Spleen (tissue), 11 donors: Measurements from ENCODE around the gene APOBEC3A. TPM values are rescaled to one million over a fixed set of nuclear protein-coding genes. Genes with fewer than 3 reads are reported as not detected.

Experiments
- DNase-seq: peaks from one replicate; pipeline ENCODE4 v3.0.0-alpha.2; 2020
- H3K27ac ChIP-seq, 8 donors: fragments of 200-600 bp; sonication (generic) in 7 of 8; 1 replicate in 4 of 8; 2 replicates in 4 of 8; pipeline versions ENCODE4 v1.5.0 to v1.8.0; 2016 to 2021; ENCODE audit warnings: inconsistent platforms in 4 of 8, mild to moderate bottlenecking in 4 of 8, moderate library complexity in 1 of 8
- H3K27me3 ChIP-seq, 7 donors: fragments of 200-600 bp; sonication (generic) in 6 of 7; replicated peaks in 1 of 7; 1 replicate in 4 of 7; 2 replicates in 3 of 7; pipeline versions ENCODE4 v1.5.0 to v1.8.0; 2016 to 2021; ENCODE audit warnings: inconsistent platforms in 3 of 7, mild to moderate bottlenecking in 1 of 7
- H3K36me3 ChIP-seq, 6 donors: fragments of 200-600 bp; sonication (generic) in 5 of 6; 1 replicate in 4 of 6; 2 replicates in 2 of 6; pipeline versions ENCODE4 v1.5.0 to v1.8.0; 2016 to 2021; ENCODE audit warnings: inconsistent platforms in 2 of 6
- H3K4me1 ChIP-seq, 6 donors: fragments of 200-600 bp; sonication (generic) in 5 of 6; 1 replicate in 3 of 6; 2 replicates in 3 of 6; pipeline versions ENCODE4 v1.5.0 to v1.8.0; 2016 to 2021; ENCODE audit warnings: inconsistent platforms in 3 of 6
- H3K4me3 ChIP-seq, 8 donors: fragments of 200-600 bp; sonication (generic) in 7 of 8; 1 replicate in 4 of 8; 2 replicates in 4 of 8; pipeline versions ENCODE4 v1.5.0 to v1.8.0; 2016 to 2021; ENCODE audit warnings: inconsistent platforms in 4 of 8, mild to moderate bottlenecking in 4 of 8, moderate library complexity in 2 of 8
- H3K9me3 ChIP-seq, 8 donors: fragments of 200-600 bp; sonication (generic) in 7 of 8; 1 replicate in 4 of 8; 2 replicates in 4 of 8; pipeline versions ENCODE4 v1.5.0 to v1.8.0; 2016 to 2021; ENCODE audit warnings: inconsistent platforms in 4 of 8
- POLR2A ChIP-seq, 3 donors: fragments of 450-650 bp; IDR thresholded peaks; one replicate each; pipeline ENCODE4 v1.5.1; 2017; ENCODE audit warnings: antibody characterized with exemption in 3 of 3, mild to moderate bottlenecking in 1 of 3
- POLR2AphosphoS5 ChIP-seq, 3 donors: sonication (generic); formaldehyde crosslinking; IDR thresholded peaks; one replicate each; pipeline ENCODE4 v1.5.1; 2017; ENCODE audit warnings: antibody characterized with exemption in 3 of 3
- WGBS, 5 donors: extraction: QIAGEN DNeasy Blood & Tissue Kit in 3 of 5; methylation state at CpG; one replicate each; pipeline versions ENCODE4 v1.1.5 to v1.1.7; 2013 to 2018; 5-methylcytosine and 5-hydroxymethylcytosine counted together
- intact Hi-C: fragments of 100-400 bp; cut with DNase I; formaldehyde crosslinking; loops from one replicate; pipeline ENCODE4 v1.15.0; 2023; ENCODE audit warnings: low total_unique reads
- polyA plus RNA-seq, 3 donors: library from polyadenylated mRNA; stranded (reverse); fragments of 200-250 nt; gene quantifications; one replicate each; pipeline ENCODE4 v1.2.1, GENCODE V29; 2013
- total RNA-seq, 7 donors: library from RNA; depleted of rRNA in 3 of 7; stranded (reverse); fragments of >200 nt in 3 of 7; fragmentation: NEBNext Ultra II Directional in 4 of 7; extraction: Animal tissue kit (Norgen Biotek cat#: 25700) in 4 of 7; gene quantifications; one replicate each; pipeline versions ENCODE4 v1.1.0 to v1.2.1, GENCODE V29; 2016 to 2021
- TF ChIP-seq, protein P1 (sequence below), 11 experiments: fragments of 200-600 bp in 7 of 11; fragments of 450-650 bp in 4 of 11; sonication (generic) in 4 of 11; IDR thresholded peaks in 8 of 11; conservative IDR thresholded peaks in 3 of 11; 1 replicate in 7 of 11; 2 replicates in 4 of 11; pipeline versions ENCODE4 v1.4.0 to v1.8.0; 2016 to 2021; ENCODE audit warnings: antibody characterized with exemption in 11 of 11, inconsistent platforms in 4 of 11, mild to moderate bottlenecking in 1 of 11
- donor health status: healthy with polysubstance abuse.
- donor health status: DM: no; HTN: no; CAD: no; lungs with moderate emphysema.
- donor health status: DM: no; HTN: no; CAD: no.
- donor health status: Bipolar disorder and iron deficiency.
- donor health status: healthy.
- donor health status: DM: no; HTN: no; CAD: no.
- donor health status: DM: yes; HTN: yes; CAD: no.

The APOBEC3A gene
- total and polyA plus RNA-seq, 10 donors = 1.2 to 163 (median 46.1) TPM

DNA sequence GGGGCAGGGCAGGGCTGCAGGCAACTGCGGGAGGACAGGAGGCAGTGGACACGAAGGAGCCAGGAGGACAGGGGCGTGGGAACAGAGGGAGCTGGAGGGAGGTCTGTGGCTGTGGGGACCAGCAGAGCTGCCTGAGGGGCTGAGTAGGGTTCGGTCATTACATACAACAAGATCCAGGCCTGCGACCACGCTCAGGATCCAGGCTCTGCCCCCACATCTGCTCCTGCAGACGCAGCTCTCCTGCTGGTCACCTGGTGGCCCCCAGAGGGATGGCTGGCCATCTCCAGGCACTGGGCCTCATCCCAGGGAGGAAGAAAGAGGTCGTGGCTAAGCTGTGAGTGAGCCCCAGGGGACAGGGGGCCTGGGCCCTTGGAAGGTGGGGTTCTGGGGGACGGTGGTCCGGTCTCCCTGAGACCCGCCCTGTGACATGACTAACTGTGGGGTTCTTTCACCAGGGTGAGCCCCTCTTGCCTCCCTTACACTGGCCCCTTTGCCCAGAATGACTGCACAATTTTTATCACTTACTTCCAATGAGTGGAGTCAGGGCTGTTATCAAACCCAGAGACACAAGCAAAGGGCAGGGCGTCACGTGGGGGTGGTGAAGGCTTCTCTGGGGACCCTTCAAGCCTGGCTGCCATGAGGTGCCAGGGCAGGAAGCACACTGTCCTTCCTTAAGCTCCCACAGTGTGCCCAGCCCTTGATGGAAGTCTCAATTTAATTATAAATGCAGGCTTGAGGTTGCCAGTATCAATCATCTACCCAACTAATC is 6.7 kb upstream of the APOBEC3A start:
- Histone ChIP-seq H3K36me3 (no peaks in the 10 kb centered on the region), H3K4me1 (peaks cover 0 to 45% (median 4%) of the 10 kb centered on the region in 6 donors), H3K27ac (peak overlapping the region in 3 of 8 donors; percentile 90 to 97 (median 95)), H3K4me3 (peak overlapping the region in 1 of 8 donors; percentile 63), H3K27me3 (peaks cover 0 to 5% (median 0%) of the 10 kb centered on the region in 7 donors), H3K9me3 (no peaks in the 10 kb centered on the region)
- no peak for DNase-seq
- intact Hi-C loops = no loop called here
- WGBS, 5 donors = 84 to 91% (median 89%) methylated on average over 13 of the region's 13 CpGs
- TF ChIP-seq POLR2A (IDR thresholded peaks at IDR 0.05) (no peak), POLR2AphosphoS5 (IDR thresholded peaks at IDR 0.05) (no peak)
- TF ChIP-seq, protein P1, sequence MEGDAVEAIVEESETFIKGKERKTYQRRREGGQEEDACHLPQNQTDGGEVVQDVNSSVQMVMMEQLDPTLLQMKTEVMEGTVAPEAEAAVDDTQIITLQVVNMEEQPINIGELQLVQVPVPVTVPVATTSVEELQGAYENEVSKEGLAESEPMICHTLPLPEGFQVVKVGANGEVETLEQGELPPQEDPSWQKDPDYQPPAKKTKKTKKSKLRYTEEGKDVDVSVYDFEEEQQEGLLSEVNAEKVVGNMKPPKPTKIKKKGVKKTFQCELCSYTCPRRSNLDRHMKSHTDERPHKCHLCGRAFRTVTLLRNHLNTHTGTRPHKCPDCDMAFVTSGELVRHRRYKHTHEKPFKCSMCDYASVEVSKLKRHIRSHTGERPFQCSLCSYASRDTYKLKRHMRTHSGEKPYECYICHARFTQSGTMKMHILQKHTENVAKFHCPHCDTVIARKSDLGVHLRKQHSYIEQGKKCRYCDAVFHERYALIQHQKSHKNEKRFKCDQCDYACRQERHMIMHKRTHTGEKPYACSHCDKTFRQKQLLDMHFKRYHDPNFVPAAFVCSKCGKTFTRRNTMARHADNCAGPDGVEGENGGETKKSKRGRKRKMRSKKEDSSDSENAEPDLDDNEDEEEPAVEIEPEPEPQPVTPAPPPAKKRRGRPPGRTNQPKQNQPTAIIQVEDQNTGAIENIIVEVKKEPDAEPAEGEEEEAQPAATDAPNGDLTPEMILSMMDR (IDR thresholded peaks at IDR 0.05 in 8 of 11, conservative IDR thresholded peaks at IDR 0.05 in 3 of 11) = no peak

DNA sequence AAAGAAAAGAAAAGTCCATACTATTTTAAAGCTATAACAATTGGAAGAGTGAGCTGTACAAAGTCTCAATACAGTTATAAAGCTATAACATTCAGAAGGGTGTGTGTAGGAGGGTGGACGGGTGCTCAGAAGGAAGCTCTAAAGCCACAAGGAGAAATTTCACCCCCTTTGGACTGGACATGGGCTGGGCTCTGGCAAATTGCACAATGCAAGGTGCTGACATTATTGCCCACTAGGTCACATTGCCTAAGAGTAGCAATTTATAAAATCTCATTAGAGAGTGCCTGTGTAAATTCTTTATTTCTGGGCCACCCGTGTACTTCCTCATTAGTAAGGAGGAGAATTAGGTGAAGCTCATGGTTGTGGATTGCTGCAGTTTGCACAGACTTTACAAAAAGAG is 5.7 kb upstream of the APOBEC3A start:
- Histone ChIP-seq H3K27ac (peak overlapping the region in 7 of 8 donors; percentile 66 to 97 (median 90)), H3K27me3 (peaks cover 0 to 3% (median 0%) of the 10 kb centered on the region in 7 donors), H3K36me3 (no peaks in the 10 kb centered on the region), H3K4me3 (peak overlapping the region in 1 of 8 donors; percentile 63), H3K4me1 (peaks cover 0 to 44% (median 4%) of the 10 kb centered on the region in 6 donors), H3K9me3 (no peaks in the 10 kb centered on the region)
- WGBS, 5 donors = 31 to 51% (median 43%) methylated on average over 2 of the region's 2 CpGs
- no peak for DNase-seq
- intact Hi-C loops = no loop called here
- TF ChIP-seq POLR2AphosphoS5 (IDR thresholded peaks at IDR 0.05) (peak in 1 of 3 donors; percentile 30), POLR2A (IDR thresholded peaks at IDR 0.05) (no peak)
- TF ChIP-seq, protein P1 (IDR thresholded peaks at IDR 0.05 in 8 of 11, conservative IDR thresholded peaks at IDR 0.05 in 3 of 11) = no peak

DNA sequence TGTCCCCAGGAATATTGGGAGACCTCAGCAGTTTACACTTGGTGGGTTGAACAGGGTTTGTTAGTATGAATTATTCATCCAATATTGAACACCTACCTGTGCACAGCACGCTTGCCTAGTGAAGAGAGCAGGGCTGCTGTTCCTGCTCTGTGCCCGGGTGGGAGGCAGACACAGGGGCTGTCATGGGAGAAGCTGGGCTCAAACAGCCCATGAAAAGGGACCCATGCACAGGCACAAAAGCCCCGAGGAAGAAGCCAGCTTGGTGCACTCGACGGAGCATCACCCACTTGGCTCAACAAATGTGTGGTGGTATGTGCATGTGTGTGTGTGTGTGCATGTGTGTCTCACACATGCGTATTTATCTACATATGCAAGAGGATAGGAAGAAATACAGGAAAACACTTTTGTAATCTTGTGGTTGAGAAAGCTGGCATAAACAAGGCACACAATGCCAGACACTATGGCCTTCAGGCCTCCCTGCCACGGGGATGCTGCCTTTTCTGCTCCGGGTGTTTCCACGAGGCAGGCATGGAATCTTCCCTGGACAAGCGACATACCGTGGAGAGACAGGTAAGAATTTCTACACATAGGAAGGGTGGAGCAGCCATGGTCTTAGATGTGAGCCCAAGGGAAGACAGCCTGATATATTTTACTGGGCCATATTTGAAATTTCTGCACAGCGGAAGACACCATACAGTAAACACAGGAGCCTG is 5.0 kb upstream of the APOBEC3A start:
- 52 to 77% (median 64%) methylated on average over 12 of the region's 12 CpGs for WGBS, 5 donors
- Histone ChIP-seq H3K9me3 (no peaks in the 10 kb centered on the region), H3K4me3 (peak overlapping the region in 4 of 8 donors; percentile 4 to 63 (median 30)), H3K36me3 (no peaks in the 10 kb centered on the region), H3K4me1 (peaks cover 0 to 51% (median 4%) of the 10 kb centered on the region in 6 donors), H3K27me3 (no peaks in the 10 kb centered on the region), H3K27ac (peak overlapping the region in 7 of 8 donors; percentile 66 to 97 (median 90))
- intact Hi-C loops = no loop called here
- TF ChIP-seq POLR2AphosphoS5 (IDR thresholded peaks at IDR 0.05) (peak in 1 of 3 donors; percentile 64), POLR2A (IDR thresholded peaks at IDR 0.05) (no peak)
- TF ChIP-seq, protein P1 (IDR thresholded peaks at IDR 0.05 in 8 of 11, conservative IDR thresholded peaks at IDR 0.05 in 3 of 11) = no peak
- DNase-seq = no peak

DNA sequence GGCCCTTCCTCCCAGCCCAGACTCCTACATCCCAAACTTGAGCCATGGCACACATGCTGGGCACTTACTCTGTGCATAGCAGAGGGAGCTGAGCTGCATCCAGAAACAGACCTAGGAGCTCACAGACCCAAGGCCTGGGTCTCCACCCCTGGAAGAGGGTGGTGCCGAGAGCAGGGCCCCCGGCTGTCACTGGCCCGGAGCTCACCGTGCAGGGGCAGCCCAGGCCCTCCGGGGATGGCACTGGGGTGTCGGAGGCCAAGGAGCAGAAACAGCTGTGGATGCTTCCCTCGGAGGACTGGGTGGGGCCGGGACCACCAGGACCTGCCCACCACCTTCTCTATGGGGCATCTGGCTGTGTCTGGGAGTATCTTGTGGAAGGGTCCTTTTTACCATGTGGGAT is 4.3 kb upstream of the APOBEC3A start:
- Histone ChIP-seq H3K9me3 (no peaks in the 10 kb centered on the region), H3K4me1 (peaks cover 0 to 58% (median 5%) of the 10 kb centered on the region in 6 donors), H3K27me3 (no peaks in the 10 kb centered on the region), H3K36me3 (no peaks in the 10 kb centered on the region), H3K27ac (peak overlapping the region in 7 of 8 donors; percentile 66 to 97 (median 90)), H3K4me3 (peak overlapping the region in 4 of 8 donors; percentile 4 to 63 (median 30))
- TF ChIP-seq POLR2AphosphoS5 (IDR thresholded peaks at IDR 0.05) = peak in 1 of 3 donors; percentile 32
- TF ChIP-seq, protein P1 (IDR thresholded peaks at IDR 0.05 in 8 of 11, conservative IDR thresholded peaks at IDR 0.05 in 3 of 11) = no peak
- TF ChIP-seq POLR2A (IDR thresholded peaks at IDR 0.05) = no peak
- DNase-seq = no peak
- WGBS, 5 donors = 87 to 94% (median 90%) methylated on average over 8 of the region's 8 CpGs; no CpG with 5 or more reads in 1 of the 5 donors
- intact Hi-C loops = no loop called here
